Measurements from ENCODE around the gene LRMDA. TPM values are rescaled to one million over a fixed set of nuclear protein-coding genes. Genes with fewer than 3 reads are reported as not detected.

Gene LRMDA
- total and polyA plus RNA-seq, 12 donors, result 30.7 to 132 (median 78.1) TPM

- no peaks in the 10 kb centered on the region for H3K9me3 ChIP-seq (replicated peaks in 1 of 3)
- H3K4me1 ChIP-seq (replicated peaks in 1 of 2), result peaks cover 10 to 27% of the 10 kb centered on the region in 2 donors
- no peaks in the 10 kb centered on the region for H3K36me3 ChIP-seq (replicated peaks in 1 of 2)
- H3K27ac ChIP-seq, result no peak overlapping the region
- intact Hi-C loops (cut with DNase I), result no loop called here
- no peaks in the 10 kb centered on the region for H3K27me3 ChIP-seq
- TF ChIP-seq POLR2A (IDR thresholded peaks at IDR 0.05) (no peak), CTCF (IDR thresholded peaks at IDR 0.05) (no peak)
- no peak overlapping the region for H3K4me3 ChIP-seq
- WGBS, 4 donors, result 61 to 83% (median 76%) methylated on average over 3 of the region's 3 CpGs
- no peak for DNase-seq
Observed at GRCh38 chr10:75505840-75506506, 74.5 kb downstream of the LRMDA start.

- Histone ChIP-seq H3K9me3 (replicated peaks in 1 of 3) (no peaks in the 10 kb centered on the region), H3K4me3 (no peak overlapping the region), H3K27ac (peak overlapping the region in 1 of 5 donors; percentile 31), H3K4me1 (replicated peaks in 1 of 2) (peaks cover 10 to 27% of the 10 kb centered on the region in 2 donors), H3K36me3 (replicated peaks in 1 of 2) (no peaks in the 10 kb centered on the region), H3K27me3 (no peaks in the 10 kb centered on the region)
- no peak for DNase-seq
- TF ChIP-seq POLR2A (IDR thresholded peaks at IDR 0.05) (no peak), CTCF (IDR thresholded peaks at IDR 0.05) (no peak)
- 89 to 96% (median 92%) methylated on average over 4 of the region's 4 CpGs for WGBS, 4 donors
- intact Hi-C loops (cut with DNase I), result no loop called here
Observed at GRCh38 chr10:75506930-75507329, 75.5 kb downstream of the LRMDA start.

GRCh38 chr10:75507469-75507868 is 76.0 kb downstream of the LRMDA start:
- no peak for DNase-seq
- no peaks in the 10 kb centered on the region for H3K9me3 ChIP-seq (replicated peaks in 1 of 3)
- H3K27ac ChIP-seq, result peak overlapping the region in 1 of 5 donors; percentile 31
- H3K4me3 ChIP-seq, result no peak overlapping the region
- WGBS, 4 donors, result 51 to 63% (median 58%) methylated on average over 3 of the region's 3 CpGs
- H3K36me3 ChIP-seq (replicated peaks in 1 of 2), result no peaks in the 10 kb centered on the region
- TF ChIP-seq POLR2A (IDR thresholded peaks at IDR 0.05) (no peak), CTCF (IDR thresholded peaks at IDR 0.05) (no peak)
- no peaks in the 10 kb centered on the region for H3K27me3 ChIP-seq
- intact Hi-C loops (cut with DNase I), result no loop called here
- peaks cover 10 to 27% of the 10 kb centered on the region in 2 donors for H3K4me1 ChIP-seq (replicated peaks in 1 of 2)

- no peaks in the 10 kb centered on the region for H3K9me3 ChIP-seq (replicated peaks in 1 of 3)
- intact Hi-C loops (cut with DNase I), result no loop called here
- TF ChIP-seq POLR2A (IDR thresholded peaks at IDR 0.05), result no peak
- no peak for TF ChIP-seq CTCF (IDR thresholded peaks at IDR 0.05)
- H3K36me3 ChIP-seq (replicated peaks in 1 of 2), result no peaks in the 10 kb centered on the region
- no peaks in the 10 kb centered on the region for H3K27me3 ChIP-seq
- DNase-seq, result no peak
- peak overlapping the region in 2 of 5 donors; percentile 17 to 18 for H3K27ac ChIP-seq
- H3K4me3 ChIP-seq, result no peak overlapping the region
- H3K4me1 ChIP-seq (replicated peaks in 1 of 2), result peaks cover 10 to 27% of the 10 kb centered on the region in 2 donors
- 62 to 72% (median 68%) methylated on average over 2 of the region's 2 CpGs for WGBS, 4 donors
Observed at GRCh38 chr10:75508239-75508813, 76.9 kb downstream of the LRMDA start.

All from adrenal gland (tissue), 12 donors.